T-helper 1 cell treated with Interleukin-12 subunit alpha and Interleukin-12 subunit beta and Interleukin-4 antibody, amounts not matched to agents 30 μg/mL and 1 μg/mL, for 36 hours (primary cell): ENCODE results near the gene OR1G1.
"Not testable (repeated sequence)": the region's sequence is repeated elsewhere in the genome, so short reads cannot be mapped to it uniquely, and the experiment has no call there.

ENCODE experiments used
- H3K27ac Mint-ChIP-seq: one replicate; pipeline ENCODE4 v1.8.0; 2021; ENCODE audit warnings: mild to moderate bottlenecking, mixed read lengths
- H3K27me3 Mint-ChIP-seq: one replicate; pipeline ENCODE4 v1.8.0; 2021; ENCODE audit warnings: low read depth, mixed read lengths
- H3K36me3 Mint-ChIP-seq: one replicate; pipeline ENCODE4 v1.8.0; 2021; ENCODE audit warnings: low read depth, mixed read lengths
- H3K4me1 Mint-ChIP-seq: one replicate; pipeline ENCODE4 v1.8.0; 2021; ENCODE audit warnings: low read depth, mixed read lengths
- H3K4me3 Mint-ChIP-seq: one replicate; pipeline ENCODE4 v1.8.0; 2021; ENCODE audit warnings: mild to moderate bottlenecking, moderate library complexity, mixed read lengths
- H3K9me3 Mint-ChIP-seq: one replicate; pipeline ENCODE4 v1.8.0; 2021; ENCODE audit warnings: mixed read lengths

The OR1G1 gene

DNA sequence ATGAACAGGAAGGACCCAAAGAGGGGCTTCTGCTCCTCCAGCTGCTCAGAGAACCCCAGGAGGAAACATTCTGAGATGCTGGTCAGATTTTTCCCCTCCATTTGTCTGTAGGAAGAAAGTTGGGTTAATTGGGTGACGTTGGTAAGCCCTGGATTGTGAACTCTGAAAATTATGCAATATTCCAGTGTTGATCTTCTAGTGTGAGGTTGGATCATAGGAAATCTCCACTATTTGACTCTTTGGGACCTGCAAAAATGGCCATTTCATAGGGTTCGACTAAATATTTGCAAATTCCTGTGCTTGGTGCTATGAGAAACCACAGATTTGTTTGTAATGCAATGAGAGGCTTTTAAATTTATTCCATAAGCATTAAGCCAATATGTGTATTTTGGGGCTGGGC lies at the start of gene OR1G1:
Gene OR1G1 (minus strand): TSS at position 101 of the 400 bp plus-strand sequence. CDS start 0 bp downstream, at position 101.
- H3K4me3 Mint-ChIP-seq: no peak within 1 kb of the TSS
- no peaks in the 10 kb centered on the region for H3K9me3 Mint-ChIP-seq
- H3K27ac Mint-ChIP-seq: no peak within 1 kb of the TSS
- no peaks in the 10 kb centered on the region for H3K27me3 Mint-ChIP-seq
- no peaks in the 10 kb centered on the region for H3K4me1 Mint-ChIP-seq
- no peaks in the 10 kb centered on the region for H3K36me3 Mint-ChIP-seq

DNA sequence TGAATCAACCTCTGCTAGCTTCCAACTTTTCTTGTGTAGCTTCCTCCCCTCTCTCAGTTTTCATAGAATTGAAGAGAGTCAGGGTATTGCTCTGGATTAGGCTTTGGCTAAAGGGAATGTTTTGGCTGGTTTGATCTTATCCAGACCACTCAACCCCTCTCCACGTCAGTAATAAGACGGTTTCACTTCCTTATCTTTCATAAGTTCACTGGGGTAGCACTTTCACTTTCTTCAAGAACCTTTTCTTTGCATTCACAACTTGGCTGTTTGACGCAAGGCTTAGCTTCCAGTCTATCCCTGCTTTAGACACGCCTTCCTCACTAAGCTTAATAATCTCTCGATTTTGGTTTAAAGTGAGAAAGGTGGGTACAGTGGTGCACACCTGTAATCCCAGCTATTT lies 40.2 kb upstream of the OR1G1 start:
- H3K4me1 Mint-ChIP-seq: no peaks in the 10 kb centered on the region
- no peak overlapping the region for H3K4me3 Mint-ChIP-seq
- H3K27me3 Mint-ChIP-seq: no peaks in the 10 kb centered on the region
- no peaks in the 10 kb centered on the region for H3K36me3 Mint-ChIP-seq
- peaks cover 10% of the 10 kb centered on the region for H3K9me3 Mint-ChIP-seq
- no peak overlapping the region for H3K27ac Mint-ChIP-seq

DNA sequence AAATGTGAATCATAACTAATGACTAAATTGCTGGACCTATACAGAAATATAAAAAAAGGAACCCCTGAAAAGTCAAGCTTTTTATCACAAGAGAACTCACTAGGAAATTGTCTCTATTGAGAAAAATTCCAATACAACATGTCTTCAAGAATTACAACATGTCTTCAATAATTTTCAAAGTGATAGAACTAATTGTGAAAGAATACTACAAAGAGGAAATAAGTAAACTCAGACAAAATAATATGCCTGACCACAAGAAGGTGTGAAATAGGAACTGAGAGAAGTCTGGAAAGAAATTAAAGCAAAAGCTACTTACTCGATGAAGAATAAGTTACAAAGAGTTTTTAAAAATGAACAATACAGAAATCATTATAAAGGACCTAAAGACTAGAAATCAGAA lies 29.9 kb upstream of the OR1G1 start:
- Mint-ChIP-seq H3K4me1 (no peaks in the 10 kb centered on the region), H3K9me3 (no peaks in the 10 kb centered on the region), H3K27me3 (no peaks in the 10 kb centered on the region), H3K36me3 (no peaks in the 10 kb centered on the region), H3K27ac (no peak overlapping the region), H3K4me3 (no peak overlapping the region)

DNA sequence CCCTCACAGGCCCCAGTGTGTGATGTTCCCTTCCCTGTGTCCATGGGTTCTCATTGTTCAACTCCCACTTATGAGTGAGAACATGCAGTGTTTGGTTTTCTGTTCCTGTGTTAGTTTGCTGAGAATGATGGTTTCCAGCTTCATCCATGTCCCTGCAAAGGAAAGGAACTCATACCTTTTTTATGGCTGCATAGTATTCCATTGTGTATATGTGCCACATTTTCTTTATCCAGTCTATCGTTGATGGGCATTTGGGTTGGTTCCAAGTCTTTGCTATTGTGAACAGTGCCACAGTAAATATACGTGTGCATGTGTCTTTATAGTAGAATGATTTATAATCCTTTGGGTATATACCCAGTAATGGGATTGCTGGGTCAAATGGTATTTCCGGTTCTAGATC lies 10.1 kb upstream of the OR1G1 start:
- not testable (repeated sequence) for H3K4me1 Mint-ChIP-seq, H3K36me3 Mint-ChIP-seq, H3K27ac Mint-ChIP-seq, H3K27me3 Mint-ChIP-seq, H3K9me3 Mint-ChIP-seq, H3K4me3 Mint-ChIP-seq

DNA sequence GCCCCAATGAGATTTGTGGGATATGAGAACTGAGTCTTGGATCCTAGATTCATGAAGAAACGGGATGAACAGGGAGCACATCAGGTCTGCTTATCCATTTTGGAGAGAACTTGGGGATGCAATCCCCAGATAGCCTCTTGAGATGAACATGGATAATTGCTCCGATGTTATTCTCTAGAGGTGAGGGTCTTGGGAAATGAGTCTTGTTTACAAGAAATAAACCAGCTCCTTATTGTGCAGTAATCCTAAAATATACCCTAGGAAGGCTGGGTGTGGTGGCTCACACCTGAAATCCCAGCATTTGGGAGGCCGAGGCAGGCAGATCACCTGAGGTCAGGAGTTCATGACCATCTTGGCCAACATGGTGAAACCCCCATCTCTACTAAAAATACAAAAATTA lies 23.0 kb downstream of the OR1G1 start, which contains the start of gene OR1D2:
Gene OR1D2 (minus strand): TSS at position 101 of the 400 bp plus-strand sequence. CDS start 11,426 bp downstream, outside the sequence.
- H3K9me3 Mint-ChIP-seq: peaks cover 4% of the 10 kb centered on the region
- no peaks in the 10 kb centered on the region for H3K4me1 Mint-ChIP-seq
- no peaks in the 10 kb centered on the region for H3K36me3 Mint-ChIP-seq
- peaks cover 4% of the 10 kb centered on the region for H3K27me3 Mint-ChIP-seq
- no peak within 1 kb of the TSS for H3K27ac Mint-ChIP-seq
- no peak within 1 kb of the TSS for H3K4me3 Mint-ChIP-seq
